ENCODE data around the gene BAHCC1.

BAHCC1 gene

DNA sequence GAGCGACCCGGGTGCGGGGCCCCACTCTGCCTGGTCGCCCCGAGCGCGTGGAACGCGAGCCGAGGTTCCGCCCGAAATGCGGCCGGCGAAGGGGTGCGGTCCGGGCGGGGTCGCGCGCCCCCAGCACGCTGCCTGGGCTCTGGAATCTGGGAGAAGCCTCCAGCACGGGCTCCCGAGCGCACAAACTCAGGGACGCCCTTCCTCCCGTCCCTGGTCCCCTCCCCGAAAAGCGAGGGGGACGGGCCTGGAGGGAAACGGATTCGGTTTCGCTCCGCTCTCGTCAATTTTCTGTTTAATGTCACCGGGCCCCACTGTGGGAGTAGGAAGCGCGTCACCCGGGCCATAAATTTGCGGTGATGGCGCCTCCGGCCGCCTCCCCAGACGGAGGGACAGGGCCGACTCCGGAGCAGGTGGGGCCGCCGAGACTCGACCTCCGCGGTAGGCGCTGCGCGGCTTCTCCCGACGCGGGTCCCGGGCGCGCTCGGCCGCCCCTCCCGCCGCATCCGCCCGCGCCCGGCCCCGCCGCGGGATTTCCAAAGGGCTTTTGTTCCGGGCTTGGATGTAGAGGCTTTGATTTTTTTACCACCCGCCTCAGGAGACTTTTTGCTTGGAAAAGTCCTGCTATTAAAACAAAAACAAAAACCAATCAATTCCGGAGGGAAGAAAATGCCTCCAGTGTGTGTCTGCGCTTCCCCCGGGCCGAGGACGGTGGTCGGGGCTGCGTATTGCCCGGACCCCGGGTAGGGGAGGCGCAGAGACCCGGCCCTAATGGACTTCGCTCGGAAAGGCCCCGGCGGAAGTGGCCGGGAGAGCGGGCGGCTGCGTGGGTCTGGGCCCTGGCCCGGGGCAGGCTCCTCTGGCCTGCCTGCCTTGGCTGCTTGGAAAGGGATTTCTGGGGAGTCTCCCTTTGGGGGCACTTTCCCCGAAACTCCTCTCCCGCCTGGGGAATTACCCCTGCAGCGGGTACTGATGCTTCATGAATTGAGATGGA, 7.9 kb upstream of the BAHCC1 start:
- FAIRE-seq: no peak

- FAIRE-seq: no peak
Measured at GRCh38 chr17:81388091-81388611, 7.1 kb upstream of the BAHCC1 start.

DNA sequence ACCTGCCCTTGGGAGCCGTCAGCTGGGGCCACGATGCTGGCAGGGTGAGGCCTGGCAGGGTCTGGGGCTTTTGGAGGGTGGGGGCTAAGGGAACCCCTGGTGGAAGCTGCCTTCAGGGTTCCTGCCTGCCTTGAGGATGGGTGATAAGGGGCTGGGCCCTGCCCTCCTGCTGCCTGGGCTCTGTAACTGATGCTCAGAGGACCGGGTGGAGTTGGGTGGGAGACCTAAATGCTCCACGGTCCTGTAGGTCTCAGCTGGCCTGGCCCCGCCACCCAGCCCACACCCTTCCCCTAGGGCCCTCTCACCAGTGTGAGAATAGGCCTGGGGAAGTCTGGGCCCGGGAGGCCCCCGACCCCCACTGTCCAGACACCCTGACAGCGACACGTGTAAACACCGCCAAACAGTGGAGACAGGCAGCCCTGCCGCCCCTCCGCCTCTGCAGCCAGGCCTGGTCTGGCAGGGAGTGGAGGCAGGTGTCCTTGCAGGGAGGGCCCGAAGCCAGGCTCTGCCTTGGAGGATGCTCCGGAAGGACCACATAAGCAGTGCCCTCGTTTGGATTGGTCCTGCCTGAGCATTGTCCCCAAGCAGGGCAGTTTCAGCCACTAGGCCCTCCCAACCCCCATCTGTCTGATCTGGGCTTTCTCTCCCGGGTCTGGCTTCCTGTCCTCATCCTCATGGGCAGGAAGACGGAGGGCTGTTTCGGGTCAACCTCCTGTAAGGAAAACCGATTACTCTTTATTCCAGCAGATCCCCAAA, 6.5 kb upstream of the BAHCC1 start:
- FAIRE-seq: no peak

DNA sequence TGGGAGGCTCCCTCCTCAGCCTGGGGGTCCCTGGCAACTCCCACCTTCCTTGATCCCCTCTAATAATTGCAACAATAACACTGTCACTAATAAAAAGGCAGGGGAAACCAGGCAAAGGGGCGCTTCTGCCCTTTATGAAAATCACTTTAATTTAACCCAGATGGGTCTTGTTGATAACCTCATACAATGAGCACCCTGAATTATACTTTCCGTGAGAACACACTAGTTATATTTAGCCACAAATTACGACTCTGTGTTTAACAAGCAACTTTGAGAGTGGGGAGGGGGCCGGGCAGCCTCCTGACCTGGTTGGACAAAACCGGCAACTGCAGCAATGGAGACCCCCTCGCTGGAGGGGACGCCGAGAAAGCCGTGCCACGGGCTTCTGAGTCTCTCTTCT, 5.7 kb upstream of the BAHCC1 start:
- FAIRE-seq: no peak

DNA sequence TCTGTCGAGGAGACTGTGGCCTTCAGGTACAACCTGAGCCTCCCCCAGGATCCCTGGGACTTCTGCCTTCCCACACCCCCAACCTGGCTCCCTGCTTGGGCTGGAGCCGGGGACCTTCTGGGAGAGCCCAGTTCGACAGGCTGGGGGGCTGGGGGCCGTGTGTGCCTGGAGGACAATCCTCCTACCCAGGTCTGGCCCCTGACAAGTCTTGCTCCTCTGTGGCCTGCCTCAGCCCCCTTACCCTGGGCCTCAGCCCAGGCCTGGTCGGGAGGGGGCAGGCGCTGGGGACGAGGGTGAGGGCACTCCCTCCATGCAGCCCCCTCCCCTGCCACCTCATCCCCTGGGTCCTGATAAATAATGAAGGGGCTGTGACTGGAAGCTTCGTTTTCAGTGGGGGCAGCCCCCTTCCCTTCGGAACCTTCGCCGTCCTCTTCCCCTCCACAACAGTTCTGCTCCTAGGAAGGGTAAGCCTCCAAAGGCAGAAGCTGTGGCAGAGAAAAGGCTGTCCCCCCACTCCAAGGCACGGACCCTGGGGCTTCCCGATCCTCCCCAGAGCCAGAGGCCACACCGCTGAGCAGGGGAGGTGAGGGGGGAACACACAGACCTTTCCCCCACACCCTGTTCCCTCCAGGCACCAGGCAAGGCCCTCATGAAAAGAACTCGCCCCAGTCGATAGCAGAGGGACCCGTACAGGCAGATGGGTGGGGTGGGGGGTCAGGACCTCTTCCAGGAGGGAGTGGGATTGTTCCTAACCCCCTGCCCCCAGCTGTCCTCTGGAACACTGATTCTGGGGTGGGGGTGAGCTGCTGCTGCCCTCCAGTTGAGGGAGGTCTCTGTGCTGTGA, 5.0 kb upstream of the BAHCC1 start:
- FAIRE-seq: no peak

DNA sequence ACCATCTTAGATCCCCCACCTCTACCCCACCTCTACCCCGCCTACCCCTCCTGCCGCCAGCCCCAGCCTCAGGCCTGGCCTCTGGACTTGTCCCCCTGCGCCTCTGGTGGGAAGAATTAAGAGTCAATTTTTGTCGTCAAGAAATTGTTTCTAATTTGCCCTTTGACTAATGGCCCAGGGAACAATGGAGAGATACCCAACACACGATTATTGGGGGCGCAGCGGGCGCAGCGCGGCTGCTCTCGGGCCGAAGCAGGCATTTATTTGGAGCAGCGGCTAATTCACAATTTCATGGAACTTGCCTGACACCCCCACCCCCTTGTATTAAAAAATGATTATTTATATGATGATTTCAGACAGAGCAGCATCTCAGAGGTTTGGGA, 4.4 kb upstream of the BAHCC1 start:
- FAIRE-seq: no peak

- FAIRE-seq: no peak
Measured at GRCh38 chr17:81391293-81391935, 3.8 kb upstream of the BAHCC1 start.

GRCh38 chr17:81391936-81392908, 3.0 kb upstream of the BAHCC1 start:
- no peak for FAIRE-seq

GRCh38 chr17:81392909-81393654, 2.2 kb upstream of the BAHCC1 start:
- no peak for FAIRE-seq

GRCh38 chr17:81393684-81394376, 1.4 kb upstream of the BAHCC1 start:
- FAIRE-seq: peak; percentile 96

GRCh38 chr17:81394377-81394920, 808 bp upstream of the BAHCC1 start:
- FAIRE-seq: no peak

- no peak for FAIRE-seq
Measured at GRCh38 chr17:81395600-81396277, 482 bp downstream of the BAHCC1 start.

DNA sequence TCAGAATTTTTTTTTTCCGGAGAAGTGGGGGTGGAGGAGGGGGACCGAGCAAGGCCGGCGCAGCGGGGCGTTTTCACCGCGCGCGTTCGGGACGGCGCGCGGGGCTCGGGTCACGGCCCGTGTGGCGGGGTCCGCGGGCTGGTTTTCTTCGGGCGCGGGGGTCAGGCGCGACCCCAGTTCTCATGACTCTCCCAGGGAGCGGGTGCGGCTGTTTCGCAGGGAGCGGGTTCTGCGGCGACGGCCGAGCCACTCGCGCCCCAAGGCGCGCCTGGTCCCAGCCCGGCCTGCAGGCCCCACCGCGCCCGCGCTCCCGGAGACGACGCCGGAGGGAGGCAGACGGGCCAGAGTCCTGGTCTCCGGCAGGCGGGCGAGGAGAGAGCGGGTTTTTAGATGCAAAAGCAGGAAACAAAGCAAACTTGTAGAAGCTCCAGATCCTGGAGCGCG, 1.0 kb downstream of the BAHCC1 start:
- FAIRE-seq: no peak

- no peak for FAIRE-seq
Measured at GRCh38 chr17:81396722-81397313, 1.6 kb downstream of the BAHCC1 start.

- FAIRE-seq: no peak
Measured at GRCh38 chr17:81397314-81398175, 2.3 kb downstream of the BAHCC1 start.

- no peak for FAIRE-seq
Measured at GRCh38 chr17:81398176-81398831, 3.0 kb downstream of the BAHCC1 start.

Measured in endometrium (tissue), 2 donors.